ENCODE measurements around the gene MSH4. TPM values are rescaled to one million over a fixed set of nuclear protein-coding genes. Genes with fewer than 3 reads are reported as not detected.
"Not testable (repeated sequence)": the region's sequence is repeated elsewhere in the genome, so short reads cannot be mapped to it uniquely, and the experiment has no call there.

MSH4 gene
- total RNA-seq (0.19 TPM), polyA plus RNA-seq (0.89 TPM)
- long read RNA-seq, donor 1: 0 reads
- long read RNA-seq, donor 2: 0 reads
- long read RNA-seq, donor 3: 0 reads
- long read RNA-seq, donor 4: 0 reads
- long read RNA-seq, donor 5: 0 reads
- long read RNA-seq, donor 6: 0 reads
- long read RNA-seq, donor 7: 0 reads
- long read RNA-seq, donor 8: 0 reads
- long read RNA-seq, donor 9: 0 reads
- long read RNA-seq, donor 10: 0 reads

GRCh38 chr1:75796376-75797272 lies at the start of gene MSH4:
MSH4 (plus strand) TSS chr1:75796882; CDS start chr1:75796986, 104 bp downstream.
- no peak within 1 kb of the TSS for H3K4me3 ChIP-seq (ENCODE audit: low read length in 2 of 2)
- H3K27ac ChIP-seq (ENCODE audit: low read depth in 1 of 2, low read length in 1 of 2): no peak within 1 kb of the TSS
- H3K9me3 ChIP-seq (ENCODE audit: control insufficient read depth in 2 of 2, insufficient read depth in 1 of 2, low read length in 1 of 2): no peaks in the 10 kb centered on the region
- peaks cover 31 to 64% of the 10 kb centered on the region in 2 donors for H3K36me3 ChIP-seq (ENCODE audit: control insufficient read depth in 2 of 2, insufficient read depth in 2 of 2, low read length in 1 of 2)
- no peaks in the 10 kb centered on the region for H3K27me3 ChIP-seq (ENCODE audit: control insufficient read depth in 2 of 2, insufficient read depth in 1 of 2, low read length in 1 of 2)
- DNase-seq (ENCODE audit: low read depth in 6 of 9, low spot score in 9 of 9): no peak
- peaks cover 0 to 3% of the 10 kb centered on the region in 2 donors for H3K4me1 ChIP-seq (ENCODE audit: control insufficient read depth in 2 of 2, insufficient read depth in 2 of 2, low read length in 2 of 2)
- WGBS: 97% methylated on average over 34 of the region's 34 CpGs

GRCh38 chr1:75757210-75757609 lies 39.5 kb upstream of the MSH4 start:
- H3K27ac ChIP-seq (ENCODE audit: low read depth in 1 of 2, low read length in 1 of 2): not testable (repeated sequence)
- peaks cover 19 to 22% of the 10 kb centered on the region in 2 donors for H3K36me3 ChIP-seq (ENCODE audit: control insufficient read depth in 2 of 2, insufficient read depth in 2 of 2, low read length in 1 of 2)

DNA sequence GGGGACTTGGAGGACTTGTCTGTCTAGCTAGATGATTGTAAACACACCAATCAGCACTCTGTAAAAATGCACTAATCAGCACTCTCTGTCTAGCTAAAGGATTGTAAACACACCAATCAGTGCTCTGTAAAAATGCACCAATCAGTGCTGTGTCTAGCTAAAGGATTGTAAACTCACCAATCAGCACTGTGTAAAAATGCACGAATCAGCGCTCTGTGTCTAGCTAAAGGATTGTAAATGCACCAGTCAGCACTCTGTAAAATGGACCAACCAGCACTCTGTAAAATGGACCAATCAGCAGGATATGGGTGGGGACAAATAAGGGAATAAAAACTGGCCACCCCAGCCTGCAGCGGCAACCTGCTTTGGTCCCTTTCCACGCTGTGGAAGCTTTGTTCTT lies 38.1 kb upstream of the MSH4 start:
- Histone ChIP-seq H3K36me3 (ENCODE audit: control insufficient read depth in 2 of 2, insufficient read depth in 2 of 2, low read length in 1 of 2) (peaks cover 17 to 22% of the 10 kb centered on the region in 2 donors), H3K9me3 (ENCODE audit: control insufficient read depth in 2 of 2, insufficient read depth in 1 of 2, low read length in 1 of 2) (peaks cover 3 to 14% of the 10 kb centered on the region in 2 donors)
- DNase-seq (ENCODE audit: low read depth in 6 of 9, low spot score in 9 of 9); H3K4me1 ChIP-seq (ENCODE audit: control insufficient read depth in 2 of 2, insufficient read depth in 2 of 2, low read length in 2 of 2); H3K27ac ChIP-seq (ENCODE audit: low read depth in 1 of 2, low read length in 1 of 2); H3K27me3 ChIP-seq (ENCODE audit: control insufficient read depth in 2 of 2, insufficient read depth in 1 of 2, low read length in 1 of 2); H3K4me3 ChIP-seq (ENCODE audit: low read length in 2 of 2): not testable (repeated sequence)
- 98% methylated on average over 4 of the region's 4 CpGs for WGBS

More at GRCh38 chr1:75757210-75757609, 39.5 kb upstream of the MSH4 start:
- H3K9me3 ChIP-seq (ENCODE audit: control insufficient read depth in 2 of 2, insufficient read depth in 1 of 2, low read length in 1 of 2): peaks cover 3 to 14% of the 10 kb centered on the region in 2 donors
- not testable (repeated sequence) for H3K27me3 ChIP-seq (ENCODE audit: control insufficient read depth in 2 of 2, insufficient read depth in 1 of 2, low read length in 1 of 2); H3K4me1 ChIP-seq (ENCODE audit: control insufficient read depth in 2 of 2, insufficient read depth in 2 of 2, low read length in 2 of 2); H3K4me3 ChIP-seq (ENCODE audit: low read length in 2 of 2); DNase-seq (ENCODE audit: low read depth in 6 of 9, low spot score in 9 of 9)

DNA sequence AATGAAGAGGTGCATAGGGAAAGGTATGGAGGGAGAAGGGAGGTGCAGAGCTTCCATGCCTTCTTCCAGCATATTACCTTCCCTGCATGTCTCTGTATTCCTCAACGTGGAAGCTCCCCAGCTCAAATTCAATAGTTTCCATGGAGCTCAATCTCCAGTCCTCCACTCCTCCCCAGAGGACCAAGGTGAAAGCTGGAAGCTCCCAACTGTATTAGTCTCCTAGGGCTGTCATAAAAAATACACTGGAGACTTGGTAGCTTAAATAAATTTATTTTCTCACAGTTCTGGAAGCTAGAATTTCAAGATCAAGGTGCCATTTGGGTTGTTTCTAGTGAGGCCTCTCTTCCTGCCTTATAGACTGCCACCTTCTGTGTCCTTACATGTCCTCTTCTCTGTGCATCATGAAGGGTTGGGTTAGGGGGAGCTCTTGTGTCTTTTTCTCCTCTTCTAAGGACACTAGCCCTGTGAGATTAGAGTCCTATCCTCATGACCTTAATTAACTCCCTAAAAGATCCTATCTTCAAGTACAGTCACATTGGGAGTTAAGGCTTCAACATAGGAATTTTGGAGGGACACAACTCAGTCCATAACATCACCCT lies 32.5 kb upstream of the MSH4 start:
- H3K4me3 ChIP-seq (ENCODE audit: low read length in 2 of 2): no peak overlapping the region
- no peaks in the 10 kb centered on the region for H3K4me1 ChIP-seq (ENCODE audit: control insufficient read depth in 2 of 2, insufficient read depth in 2 of 2, low read length in 2 of 2)
- WGBS: 98% methylated on average over 1 of the region's 1 CpG
- H3K9me3 ChIP-seq (ENCODE audit: control insufficient read depth in 2 of 2, insufficient read depth in 1 of 2, low read length in 1 of 2): no peaks in the 10 kb centered on the region
- H3K36me3 ChIP-seq (ENCODE audit: control insufficient read depth in 2 of 2, insufficient read depth in 2 of 2, low read length in 1 of 2): peaks cover 0 to 4% of the 10 kb centered on the region in 2 donors
- H3K27me3 ChIP-seq (ENCODE audit: control insufficient read depth in 2 of 2, insufficient read depth in 1 of 2, low read length in 1 of 2): no peaks in the 10 kb centered on the region
- H3K27ac ChIP-seq (ENCODE audit: low read depth in 1 of 2, low read length in 1 of 2): no peak overlapping the region
- DNase-seq (ENCODE audit: low read depth in 6 of 9, low spot score in 9 of 9): no peak

GRCh38 chr1:75765697-75766355 lies 30.9 kb upstream of the MSH4 start:
- Histone ChIP-seq H3K27me3 (ENCODE audit: control insufficient read depth in 2 of 2, insufficient read depth in 1 of 2, low read length in 1 of 2) (no peaks in the 10 kb centered on the region), H3K4me3 (ENCODE audit: low read length in 2 of 2) (no peak overlapping the region), H3K4me1 (ENCODE audit: control insufficient read depth in 2 of 2, insufficient read depth in 2 of 2, low read length in 2 of 2) (no peaks in the 10 kb centered on the region), H3K9me3 (ENCODE audit: control insufficient read depth in 2 of 2, insufficient read depth in 1 of 2, low read length in 1 of 2) (no peaks in the 10 kb centered on the region), H3K36me3 (ENCODE audit: control insufficient read depth in 2 of 2, insufficient read depth in 2 of 2, low read length in 1 of 2) (peaks cover 0 to 4% of the 10 kb centered on the region in 2 donors), H3K27ac (ENCODE audit: low read depth in 1 of 2, low read length in 1 of 2) (no peak overlapping the region)
- 98% methylated on average over 1 of the region's 1 CpG for WGBS
- DNase-seq (ENCODE audit: low read depth in 6 of 9, low spot score in 9 of 9): no peak

DNA sequence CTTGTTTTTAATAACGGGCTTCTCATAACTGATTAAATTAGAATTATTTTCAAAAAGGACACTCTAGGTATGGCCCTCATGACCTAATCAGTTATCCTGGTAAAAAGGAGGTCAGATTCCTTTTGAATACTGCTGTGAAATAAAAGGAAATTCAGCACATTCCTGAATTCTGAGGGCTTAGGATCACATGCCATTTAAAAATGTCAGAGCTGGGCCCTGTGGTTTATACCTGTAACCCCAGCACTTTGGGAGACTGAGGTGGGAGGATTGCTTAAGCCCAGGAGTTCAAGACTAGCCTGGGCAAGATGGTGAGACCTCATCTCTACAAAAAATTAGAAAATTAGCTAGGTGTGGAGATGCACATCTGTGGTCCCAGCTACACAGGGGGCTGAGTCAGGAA lies 28.7 kb upstream of the MSH4 start:
- H3K4me1 ChIP-seq (ENCODE audit: control insufficient read depth in 2 of 2, insufficient read depth in 2 of 2, low read length in 2 of 2): no peaks in the 10 kb centered on the region
- no peaks in the 10 kb centered on the region for H3K27me3 ChIP-seq (ENCODE audit: control insufficient read depth in 2 of 2, insufficient read depth in 1 of 2, low read length in 1 of 2)
- no peaks in the 10 kb centered on the region for H3K36me3 ChIP-seq (ENCODE audit: control insufficient read depth in 2 of 2, insufficient read depth in 2 of 2, low read length in 1 of 2)
- WGBS: 98% methylated on average over 1 of the region's 1 CpG
- H3K27ac ChIP-seq (ENCODE audit: low read depth in 1 of 2, low read length in 1 of 2): no peak overlapping the region
- DNase-seq (ENCODE audit: low read depth in 6 of 9, low spot score in 9 of 9): no peak
- no peak overlapping the region for H3K4me3 ChIP-seq (ENCODE audit: low read length in 2 of 2)
- no peaks in the 10 kb centered on the region for H3K9me3 ChIP-seq (ENCODE audit: control insufficient read depth in 2 of 2, insufficient read depth in 1 of 2, low read length in 1 of 2)

GRCh38 chr1:75770761-75771160 lies 25.9 kb upstream of the MSH4 start:
- Histone ChIP-seq H3K4me3 (ENCODE audit: low read length in 2 of 2) (no peak overlapping the region), H3K27ac (ENCODE audit: low read depth in 1 of 2, low read length in 1 of 2) (no peak overlapping the region), H3K9me3 (ENCODE audit: control insufficient read depth in 2 of 2, insufficient read depth in 1 of 2, low read length in 1 of 2) (no peaks in the 10 kb centered on the region), H3K4me1 (ENCODE audit: control insufficient read depth in 2 of 2, insufficient read depth in 2 of 2, low read length in 2 of 2) (no peaks in the 10 kb centered on the region), H3K36me3 (ENCODE audit: control insufficient read depth in 2 of 2, insufficient read depth in 2 of 2, low read length in 1 of 2) (no peaks in the 10 kb centered on the region), H3K27me3 (ENCODE audit: control insufficient read depth in 2 of 2, insufficient read depth in 1 of 2, low read length in 1 of 2) (no peaks in the 10 kb centered on the region)
- WGBS: 96% methylated on average over 1 of the region's 1 CpG
- no peak for DNase-seq (ENCODE audit: low read depth in 6 of 9, low spot score in 9 of 9)

- Histone ChIP-seq H3K36me3 (ENCODE audit: control insufficient read depth in 2 of 2, insufficient read depth in 2 of 2, low read length in 1 of 2) (no peaks in the 10 kb centered on the region), H3K4me3 (ENCODE audit: low read length in 2 of 2) (no peak overlapping the region), H3K9me3 (ENCODE audit: control insufficient read depth in 2 of 2, insufficient read depth in 1 of 2, low read length in 1 of 2) (no peaks in the 10 kb centered on the region), H3K4me1 (ENCODE audit: control insufficient read depth in 2 of 2, insufficient read depth in 2 of 2, low read length in 2 of 2) (no peaks in the 10 kb centered on the region), H3K27ac (ENCODE audit: low read depth in 1 of 2, low read length in 1 of 2) (no peak overlapping the region), H3K27me3 (ENCODE audit: control insufficient read depth in 2 of 2, insufficient read depth in 1 of 2, low read length in 1 of 2) (no peaks in the 10 kb centered on the region)
- DNase-seq (ENCODE audit: low read depth in 6 of 9, low spot score in 9 of 9): no peak
- WGBS: 94% methylated on average over 3 of the region's 3 CpGs
These were observed 24.7 kb upstream of the MSH4 start for GRCh38 chr1:75771978-75772377.

GRCh38 chr1:75777812-75778211 lies 18.9 kb upstream of the MSH4 start:
- not testable (repeated sequence) for H3K9me3 ChIP-seq (ENCODE audit: control insufficient read depth in 2 of 2, insufficient read depth in 1 of 2, low read length in 1 of 2); H3K36me3 ChIP-seq (ENCODE audit: control insufficient read depth in 2 of 2, insufficient read depth in 2 of 2, low read length in 1 of 2); H3K27ac ChIP-seq (ENCODE audit: low read depth in 1 of 2, low read length in 1 of 2); H3K4me1 ChIP-seq (ENCODE audit: control insufficient read depth in 2 of 2, insufficient read depth in 2 of 2, low read length in 2 of 2); DNase-seq (ENCODE audit: low read depth in 6 of 9, low spot score in 9 of 9); H3K27me3 ChIP-seq (ENCODE audit: control insufficient read depth in 2 of 2, insufficient read depth in 1 of 2, low read length in 1 of 2); H3K4me3 ChIP-seq (ENCODE audit: low read length in 2 of 2)
- WGBS: 87% methylated on average over 4 of the region's 4 CpGs

All from thymus (tissue), 14 donors.